ENCODE measurements around the gene CCS. TPM values are rescaled to one million over a fixed set of nuclear protein-coding genes. Genes with fewer than 3 reads are reported as not detected.

The CCS gene
- total and polyA plus RNA-seq, 9 of the 15 experiments (the other 6 are each of a cell fraction or from before 2014, with no cell fraction given), result 1.1 to 46.6 (median 26.8) TPM

DNA sequence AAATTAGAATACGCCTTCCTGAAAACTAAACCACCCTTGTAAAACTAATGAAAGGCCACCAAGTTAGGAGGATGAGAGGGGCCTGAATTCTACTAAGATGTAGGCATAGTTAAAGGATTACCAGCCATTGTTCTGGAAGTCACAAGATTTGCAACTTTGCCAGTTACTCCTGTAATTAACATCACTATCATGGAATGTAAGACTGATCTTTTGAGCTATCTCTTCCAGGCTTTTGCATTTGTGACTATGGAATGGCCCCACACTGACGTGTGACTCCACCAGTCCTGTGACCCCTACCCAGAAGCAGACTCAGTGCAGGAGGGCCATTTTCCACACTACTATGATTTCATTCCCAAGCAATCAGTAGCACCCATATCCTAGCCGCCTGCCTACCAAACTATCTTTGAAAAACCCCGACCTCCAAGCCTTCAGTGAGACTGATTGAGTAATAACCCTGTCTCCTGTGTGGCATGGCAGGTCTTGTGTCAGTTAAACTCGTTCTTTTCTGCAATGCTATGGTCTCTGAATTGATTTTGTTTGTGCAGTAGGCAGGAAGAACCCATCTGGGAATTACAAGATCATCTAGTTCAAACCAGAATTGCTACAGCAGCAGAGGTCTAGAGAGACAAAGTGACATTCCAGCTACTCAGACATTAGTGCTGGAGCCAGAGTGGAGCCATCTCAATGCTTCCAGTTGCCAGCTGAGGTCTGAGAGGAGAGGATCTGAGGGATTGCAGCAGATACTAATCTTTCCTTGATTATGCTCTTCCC lies 22.7 kb upstream of the CCS start:
- Histone ChIP-seq H3K9me3 (replicated peaks; ENCODE audit: control insufficient read depth, insufficient read depth, low read depth, low read length) (no peaks in the 10 kb centered on the region), H4K20me1 (replicated peaks; ENCODE audit: control insufficient read depth, insufficient read depth, low read length) (no peaks in the 10 kb centered on the region), H3K27ac (ENCODE audit: extremely low read depth, low read depth, low read length) (no peak overlapping the region), H2AFZ (ENCODE audit: low read depth, low read length) (no peak overlapping the region), H3K4me1 (replicated peaks in 1 of 2; ENCODE audit: control insufficient read depth in 2 of 2, insufficient read depth in 2 of 2, low read length in 2 of 2) (peaks cover 8 to 19% of the 10 kb centered on the region in 2 experiments; a peak in 4 of 5 replicates), H3K4me3 (no peak overlapping the region), H3K27me3 (ENCODE audit: control insufficient read depth in 2 of 2, insufficient read depth in 2 of 2, low read length in 2 of 2) (peaks cover 0 to 10% of the 10 kb centered on the region in 2 experiments; a peak in 2 of 5 replicates), H3K4me2 (ENCODE audit: insufficient read depth, low read length) (no peak overlapping the region), H3K36me3 (ENCODE audit: control insufficient read depth, insufficient read depth, low read length) (no peaks in the 10 kb centered on the region), H3K9ac (ENCODE audit: insufficient read depth in 1 of 2, low read depth in 2 of 2, low read length in 2 of 2) (no peak overlapping the region), H3K79me2 (ENCODE audit: control insufficient read depth, insufficient read depth, low read length) (no peaks in the 10 kb centered on the region), H3K9me1 (ENCODE audit: control insufficient read depth, insufficient read depth, low read length) (no peaks in the 10 kb centered on the region)
- FAIRE-seq (no peak), DNase-seq (ENCODE audit: extremely low read depth in 1 of 4, low spot score in 3 of 4) (no peak), ATAC-seq (no peak)
- in situ Hi-C loops (cut with MboI) (loop anchor here (5.0 kb wide), 1 partner anchor 112 kb away; no protein-coding TSS in a partner anchor), intact Hi-C loops (cut with micrococcal nuclease) (no loop called here)
- WGBS (ENCODE audit: insufficient coverage, low coverage, missing lambda C conversion rate), result 22% methylated on average over 5 of the region's 5 CpGs
- TF ChIP-seq TARDBP (IDR thresholded peaks at IDR 0.05), result no peak
- no TSS peak for BruUV-seq (replicated peaks)
- POLR2A ChIA-PET, result interaction anchor here (0.8 to 1.8 kb wide), 3 partner anchors 11 to 106 kb away, joined by 3 to 8 read pairs (median 3); no protein-coding TSS in a partner anchor
- CTCF ChIA-PET (ENCODE audit: low intra/inter-chr PET ratio), result interaction anchor here (0.5 kb wide), 1 partner anchor 44 kb away, joined by 9 read pairs; no protein-coding TSS in a partner anchor

DNA sequence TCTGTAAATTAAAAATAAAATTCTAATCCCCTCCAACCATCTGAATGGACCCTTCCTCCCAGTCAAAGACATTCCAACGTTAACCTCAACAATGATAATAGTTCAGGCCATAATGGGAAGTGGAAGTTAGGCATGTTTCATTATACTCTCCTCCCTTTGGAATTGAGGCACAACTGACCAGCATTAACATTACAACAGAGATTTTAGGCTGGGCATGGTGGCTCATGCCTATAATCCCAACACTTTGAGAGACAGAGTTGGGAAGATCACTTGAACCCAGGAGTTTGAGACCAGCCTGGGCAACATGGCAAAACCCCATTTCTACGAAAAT lies 22.2 kb upstream of the CCS start:
- no peaks in the 10 kb centered on the region for H4K20me1 ChIP-seq (replicated peaks; ENCODE audit: control insufficient read depth, insufficient read depth, low read length)
- WGBS (ENCODE audit: insufficient coverage, low coverage, missing lambda C conversion rate), result 37% methylated on average over 2 of the region's 2 CpGs
- no peaks in the 10 kb centered on the region for H3K9me3 ChIP-seq (replicated peaks; ENCODE audit: control insufficient read depth, insufficient read depth, low read depth, low read length)
- no peak overlapping the region for H3K4me3 ChIP-seq
- ChIA-PET POLR2A (interaction anchor here (0.8 kb wide), 1 partner anchor 67 kb away, joined by 3 read pairs; no protein-coding TSS in a partner anchor), CTCF (ENCODE audit: low intra/inter-chr PET ratio) (interaction anchor here (0.5 kb wide), 1 partner anchor 43 kb away, joined by 9 read pairs; no protein-coding TSS in a partner anchor)
- DNase-seq (ENCODE audit: extremely low read depth in 1 of 4, low spot score in 3 of 4) (no peak), FAIRE-seq (no peak), ATAC-seq (no peak)
- no peaks in the 10 kb centered on the region for H3K79me2 ChIP-seq (ENCODE audit: control insufficient read depth, insufficient read depth, low read length)
- BruUV-seq (replicated peaks), result no TSS peak
- no peak overlapping the region for H3K4me2 ChIP-seq (ENCODE audit: insufficient read depth, low read length)
- in situ Hi-C loops (cut with MboI) (loop anchor here (5.0 kb wide), 1 partner anchor 111 kb away; no protein-coding TSS in a partner anchor), intact Hi-C loops (cut with micrococcal nuclease) (no loop called here)
- no peak overlapping the region for H2AFZ ChIP-seq (ENCODE audit: low read depth, low read length)
- no peaks in the 10 kb centered on the region for H3K36me3 ChIP-seq (ENCODE audit: control insufficient read depth, insufficient read depth, low read length)
- no peak overlapping the region for H3K9ac ChIP-seq (ENCODE audit: insufficient read depth in 1 of 2, low read depth in 2 of 2, low read length in 2 of 2)
- H3K27me3 ChIP-seq (ENCODE audit: control insufficient read depth in 2 of 2, insufficient read depth in 2 of 2, low read length in 2 of 2), result peaks cover 0 to 10% of the 10 kb centered on the region in 2 experiments; a peak in 2 of 5 replicates
- no peak overlapping the region for H3K27ac ChIP-seq (ENCODE audit: extremely low read depth, low read depth, low read length)
- H3K4me1 ChIP-seq (replicated peaks in 1 of 2; ENCODE audit: control insufficient read depth in 2 of 2, insufficient read depth in 2 of 2, low read length in 2 of 2), result peaks cover 8 to 19% of the 10 kb centered on the region in 2 experiments; a peak in 4 of 5 replicates
- no peaks in the 10 kb centered on the region for H3K9me1 ChIP-seq (ENCODE audit: control insufficient read depth, insufficient read depth, low read length)
- TF ChIP-seq DPF2 (IDR thresholded peaks at IDR 0.05) (no peak), CC2D1A (IDR thresholded peaks at IDR 0.05) (no peak), HEY1 (CRISPR knock-in tag; IDR thresholded peaks at IDR 0.05; ENCODE audit: borderline replicate concordance) (no peak)
- TF ChIP-seq, protein P1, sequence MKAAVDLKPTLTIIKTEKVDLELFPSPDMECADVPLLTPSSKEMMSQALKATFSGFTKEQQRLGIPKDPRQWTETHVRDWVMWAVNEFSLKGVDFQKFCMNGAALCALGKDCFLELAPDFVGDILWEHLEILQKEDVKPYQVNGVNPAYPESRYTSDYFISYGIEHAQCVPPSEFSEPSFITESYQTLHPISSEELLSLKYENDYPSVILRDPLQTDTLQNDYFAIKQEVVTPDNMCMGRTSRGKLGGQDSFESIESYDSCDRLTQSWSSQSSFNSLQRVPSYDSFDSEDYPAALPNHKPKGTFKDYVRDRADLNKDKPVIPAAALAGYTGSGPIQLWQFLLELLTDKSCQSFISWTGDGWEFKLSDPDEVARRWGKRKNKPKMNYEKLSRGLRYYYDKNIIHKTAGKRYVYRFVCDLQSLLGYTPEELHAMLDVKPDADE (conservative IDR thresholded peaks at IDR 0.05; ENCODE audit: control insufficient read depth, low read depth, low read length), result no peak
- TF ChIP-seq, protein P2, sequence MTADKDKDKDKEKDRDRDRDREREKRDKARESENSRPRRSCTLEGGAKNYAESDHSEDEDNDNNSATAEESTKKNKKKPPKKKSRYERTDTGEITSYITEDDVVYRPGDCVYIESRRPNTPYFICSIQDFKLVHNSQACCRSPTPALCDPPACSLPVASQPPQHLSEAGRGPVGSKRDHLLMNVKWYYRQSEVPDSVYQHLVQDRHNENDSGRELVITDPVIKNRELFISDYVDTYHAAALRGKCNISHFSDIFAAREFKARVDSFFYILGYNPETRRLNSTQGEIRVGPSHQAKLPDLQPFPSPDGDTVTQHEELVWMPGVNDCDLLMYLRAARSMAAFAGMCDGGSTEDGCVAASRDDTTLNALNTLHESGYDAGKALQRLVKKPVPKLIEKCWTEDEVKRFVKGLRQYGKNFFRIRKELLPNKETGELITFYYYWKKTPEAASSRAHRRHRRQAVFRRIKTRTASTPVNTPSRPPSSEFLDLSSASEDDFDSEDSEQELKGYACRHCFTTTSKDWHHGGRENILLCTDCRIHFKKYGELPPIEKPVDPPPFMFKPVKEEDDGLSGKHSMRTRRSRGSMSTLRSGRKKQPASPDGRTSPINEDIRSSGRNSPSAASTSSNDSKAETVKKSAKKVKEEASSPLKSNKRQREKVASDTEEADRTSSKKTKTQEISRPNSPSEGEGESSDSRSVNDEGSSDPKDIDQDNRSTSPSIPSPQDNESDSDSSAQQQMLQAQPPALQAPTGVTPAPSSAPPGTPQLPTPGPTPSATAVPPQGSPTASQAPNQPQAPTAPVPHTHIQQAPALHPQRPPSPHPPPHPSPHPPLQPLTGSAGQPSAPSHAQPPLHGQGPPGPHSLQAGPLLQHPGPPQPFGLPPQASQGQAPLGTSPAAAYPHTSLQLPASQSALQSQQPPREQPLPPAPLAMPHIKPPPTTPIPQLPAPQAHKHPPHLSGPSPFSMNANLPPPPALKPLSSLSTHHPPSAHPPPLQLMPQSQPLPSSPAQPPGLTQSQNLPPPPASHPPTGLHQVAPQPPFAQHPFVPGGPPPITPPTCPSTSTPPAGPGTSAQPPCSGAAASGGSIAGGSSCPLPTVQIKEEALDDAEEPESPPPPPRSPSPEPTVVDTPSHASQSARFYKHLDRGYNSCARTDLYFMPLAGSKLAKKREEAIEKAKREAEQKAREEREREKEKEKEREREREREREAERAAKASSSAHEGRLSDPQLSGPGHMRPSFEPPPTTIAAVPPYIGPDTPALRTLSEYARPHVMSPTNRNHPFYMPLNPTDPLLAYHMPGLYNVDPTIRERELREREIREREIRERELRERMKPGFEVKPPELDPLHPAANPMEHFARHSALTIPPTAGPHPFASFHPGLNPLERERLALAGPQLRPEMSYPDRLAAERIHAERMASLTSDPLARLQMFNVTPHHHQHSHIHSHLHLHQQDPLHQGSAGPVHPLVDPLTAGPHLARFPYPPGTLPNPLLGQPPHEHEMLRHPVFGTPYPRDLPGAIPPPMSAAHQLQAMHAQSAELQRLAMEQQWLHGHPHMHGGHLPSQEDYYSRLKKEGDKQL (CRISPR knock-in tag; IDR thresholded peaks at IDR 0.05; ENCODE audit: borderline replicate concordance), result no peak
